Trophoblast cell (in vitro differentiated cells and primary cell): Measurements from ENCODE around the gene TRMO.
A peak's percentile ranks its signal among the peaks of the same experiment; 100 is the strongest.

ENCODE experiments used
- DNase-seq, 2 donors: peaks; one replicate each; pipeline ENCODE4 v3.0.0-alpha.2; 2016
- H2AFZ ChIP-seq: 2 replicates; pipeline ENCODE4 v1.6.1; 2013; ENCODE audit warnings: low read length, moderate library complexity, mild to moderate bottlenecking; ENCODE audit not compliant: insufficient read depth, poor library complexity
- H2AK5ac ChIP-seq: 2 replicates; pipeline ENCODE4 v1.6.1; 2013; ENCODE audit warnings: mild to moderate bottlenecking, low read length
- H2BK120ac ChIP-seq: 2 replicates; pipeline ENCODE4 v1.6.1; 2013; ENCODE audit warnings: low read length, mild to moderate bottlenecking, moderate library complexity; ENCODE audit not compliant: insufficient read depth, poor library complexity
- H2BK12ac ChIP-seq: 2 replicates; pipeline ENCODE4 v1.6.1; 2013; ENCODE audit warnings: mild to moderate bottlenecking, low read length, moderate library complexity
- H2BK5ac ChIP-seq: 2 replicates; pipeline ENCODE4 v1.6.1; 2013; ENCODE audit warnings: low read length, low read depth, moderate library complexity, mild to moderate bottlenecking; ENCODE audit not compliant: poor library complexity
- H3K14ac ChIP-seq: 2 replicates; pipeline ENCODE4 v1.6.1; 2013; ENCODE audit warnings: mild to moderate bottlenecking, low read length
- H3K18ac ChIP-seq: 2 replicates; pipeline ENCODE4 v1.6.1; 2013; ENCODE audit warnings: mild to moderate bottlenecking, low read length
- H3K23ac ChIP-seq: 2 replicates; pipeline ENCODE4 v1.6.1; 2013; ENCODE audit warnings: low read length
- H3K27ac ChIP-seq: 2 replicates; pipeline ENCODE4 v1.5.1; 2013; ENCODE audit warnings: low read depth, mild to moderate bottlenecking, inconsistent platforms, low read length, moderate library complexity
- H3K27me3 ChIP-seq: 2 replicates; pipeline ENCODE4 v1.6.1; 2013; ENCODE audit warnings: inconsistent platforms, mild to moderate bottlenecking, low read length, moderate library complexity; ENCODE audit not compliant: insufficient read depth
- H3K36me3 ChIP-seq, 2 experiments: 1 replicate in 1 of 2; 2 replicates in 1 of 2; pipeline ENCODE4 v1.6.1; 2013; ENCODE audit warnings: low read length in 2 of 2, mild to moderate bottlenecking in 2 of 2, moderate library complexity in 1 of 2; ENCODE audit not compliant: insufficient read depth in 2 of 2, control insufficient read depth in 1 of 2
- H3K4ac ChIP-seq: 2 replicates; pipeline ENCODE4 v1.6.1; 2013; ENCODE audit warnings: low read depth, mild to moderate bottlenecking, low read length, moderate library complexity
- H3K4me1 ChIP-seq, 2 experiments: 1 replicate in 1 of 2; 2 replicates in 1 of 2; pipeline ENCODE4 v1.6.1; 2013; ENCODE audit warnings: low read length in 2 of 2, mild to moderate bottlenecking in 2 of 2, moderate library complexity in 1 of 2; ENCODE audit not compliant: insufficient read depth in 2 of 2, control insufficient read depth in 1 of 2
- H3K4me2 ChIP-seq: 2 replicates; pipeline ENCODE4 v1.6.1; 2013; ENCODE audit warnings: inconsistent platforms, mild to moderate bottlenecking, low read length, moderate library complexity
- H3K4me3 ChIP-seq: 2 replicates; pipeline ENCODE4 v1.5.1; 2013; ENCODE audit warnings: mild to moderate bottlenecking, low read depth, low read length, inconsistent platforms
- H3K79me1 ChIP-seq: one replicate; pipeline ENCODE4 v1.6.1; 2013; ENCODE audit warnings: low read length
- H3K79me2 ChIP-seq: 2 replicates; pipeline ENCODE4 v1.6.1; 2013; ENCODE audit warnings: low read length, mild to moderate bottlenecking; ENCODE audit not compliant: control insufficient read depth, insufficient read depth, poor library complexity
- H3K9ac ChIP-seq: 2 replicates; pipeline ENCODE4 v1.6.1; 2013; ENCODE audit warnings: mild to moderate bottlenecking, low read length
- H3K9me3 ChIP-seq: 2 replicates; pipeline ENCODE4 v1.6.1; 2013; ENCODE audit warnings: low read depth, mild to moderate bottlenecking, control low read depth, inconsistent platforms, low read length; ENCODE audit not compliant: insufficient read depth
- H4K12ac ChIP-seq: 2 replicates; pipeline ENCODE4 v1.6.1; 2013; ENCODE audit warnings: low read depth, mild to moderate bottlenecking, low read length, moderate library complexity
- H4K8ac ChIP-seq: 2 replicates; pipeline ENCODE4 v1.6.1; 2013; ENCODE audit warnings: low read depth, mild to moderate bottlenecking, low read length, moderate library complexity
- H4K91ac ChIP-seq: one replicate; pipeline ENCODE4 v1.6.1; 2013; ENCODE audit warnings: low read depth, mild to moderate bottlenecking, low read length, moderate library complexity
- WGBS: extraction: QIAGEN DNeasy Blood & Tissue Kit; methylation state at CpG from one replicate; pipeline ENCODE4 v1.1.7; 2013; ENCODE audit warnings: missing lambda C conversion rate; ENCODE audit not compliant: insufficient read length, insufficient coverage; ENCODE audit errors: extremely low coverage; 5-methylcytosine and 5-hydroxymethylcytosine counted together

Gene TRMO

DNA sequence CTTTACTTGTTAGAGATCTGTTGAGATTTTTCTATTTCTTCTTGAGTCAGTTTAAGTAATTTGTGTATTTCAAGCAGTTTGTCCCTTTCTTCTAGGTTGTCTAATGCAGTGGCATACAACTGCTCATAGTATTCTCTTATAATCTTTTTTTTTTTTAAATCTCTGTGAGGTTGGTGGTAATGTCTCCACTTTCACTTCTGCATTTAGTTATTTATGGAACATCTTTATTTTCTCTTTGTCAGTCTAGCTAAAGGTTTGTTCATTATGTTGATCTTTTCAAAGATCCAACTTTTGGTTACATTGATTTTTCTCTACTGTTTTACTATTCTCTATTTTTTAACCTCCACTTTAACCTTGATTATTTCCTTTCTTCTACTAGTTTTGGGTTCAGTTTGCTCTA, 55.5 kb downstream of the TRMO start:
- no peaks in the 10 kb centered on the region for H3K79me2 ChIP-seq
- no peak overlapping the region for H3K14ac ChIP-seq

GRCh38 chr9:97866300-97866699, 56.0 kb downstream of the TRMO start:
- no CpG with 5 or more reads among the region's 1 CpG for WGBS
- Histone ChIP-seq H2BK12ac (no peak overlapping the region), H3K4me1 (no peaks in the 10 kb centered on the region), H4K8ac (no peak overlapping the region), H4K91ac (no peak overlapping the region), H2AK5ac (no peak overlapping the region), H3K14ac (no peak overlapping the region), H3K9ac (no peak overlapping the region), H3K23ac (no peak overlapping the region), H3K27ac (no peak overlapping the region), H4K12ac (no peak overlapping the region), H2BK120ac (no peak overlapping the region), H3K18ac (no peak overlapping the region), H3K4me3 (no peak overlapping the region), H3K36me3 (no peaks in the 10 kb centered on the region), H2BK5ac (no peak overlapping the region), H3K79me2 (no peaks in the 10 kb centered on the region), H3K4me2 (no peak overlapping the region), H3K4ac (no peak overlapping the region), H2AFZ (no peak overlapping the region), H3K9me3 (no peaks in the 10 kb centered on the region), H3K79me1 (no peaks in the 10 kb centered on the region), H3K27me3 (peaks cover 2% of the 10 kb centered on the region)
- no peak for DNase-seq

More for the DNA sequence above, 55.5 kb downstream of the TRMO start:
- Histone ChIP-seq H3K4me1 (no peaks in the 10 kb centered on the region), H2AFZ (no peak overlapping the region), H3K27me3 (peaks cover 2% of the 10 kb centered on the region), H3K9ac (no peak overlapping the region), H3K23ac (no peak overlapping the region), H3K4me3 (no peak overlapping the region), H3K79me1 (no peaks in the 10 kb centered on the region), H3K27ac (no peak overlapping the region), H3K36me3 (no peaks in the 10 kb centered on the region), H4K8ac (no peak overlapping the region), H3K9me3 (no peaks in the 10 kb centered on the region), H2AK5ac (no peak overlapping the region), H2BK5ac (no peak overlapping the region), H4K91ac (no peak overlapping the region), H3K4ac (no peak overlapping the region), H3K18ac (no peak overlapping the region), H2BK12ac (no peak overlapping the region), H2BK120ac (no peak overlapping the region), H3K4me2 (no peak overlapping the region), H4K12ac (no peak overlapping the region)
- DNase-seq, result no peak

DNA sequence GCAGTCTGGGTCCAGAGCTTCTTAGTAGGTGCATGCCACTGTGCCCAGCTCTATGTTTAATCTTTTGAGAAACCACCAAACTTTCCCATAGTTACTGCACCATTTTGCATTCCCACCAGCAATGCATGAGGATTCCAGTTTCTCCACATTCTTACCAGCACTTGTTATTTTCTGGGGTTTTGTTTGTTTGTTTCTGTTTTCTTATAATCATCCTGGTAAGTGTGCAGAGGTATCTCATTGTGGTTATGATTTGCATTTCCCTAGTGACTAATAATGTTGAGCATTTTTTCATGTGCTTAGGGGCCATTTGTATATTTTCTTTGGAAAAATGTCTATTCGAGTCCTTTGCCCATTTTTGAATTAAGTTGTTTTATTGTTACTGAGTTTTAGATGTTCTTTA, 57.9 kb downstream of the TRMO start:
- no peaks in the 10 kb centered on the region for H3K4me1 ChIP-seq
- peaks cover 2% of the 10 kb centered on the region for H3K9me3 ChIP-seq
- WGBS, result no CpG with 5 or more reads among the region's 1 CpG
- no peaks in the 10 kb centered on the region for H3K79me2 ChIP-seq
- H2BK120ac ChIP-seq, result no peak overlapping the region
- H4K8ac ChIP-seq, result no peak overlapping the region
- DNase-seq, result peak in 1 of 2 donors; percentile 45
- H3K23ac ChIP-seq, result no peak overlapping the region
- no peak overlapping the region for H2AFZ ChIP-seq
- H3K4me2 ChIP-seq, result no peak overlapping the region
- peak overlapping the region; percentile 48 for H3K9ac ChIP-seq
- no peak overlapping the region for H2BK12ac ChIP-seq
- H3K14ac ChIP-seq, result no peak overlapping the region
- H3K79me1 ChIP-seq, result no peaks in the 10 kb centered on the region
- no peak overlapping the region for H2AK5ac ChIP-seq
- no peak overlapping the region for H2BK5ac ChIP-seq
- no peak overlapping the region for H3K18ac ChIP-seq
- no peak overlapping the region for H3K4me3 ChIP-seq
- no peak overlapping the region for H4K12ac ChIP-seq
- no peak overlapping the region for H3K27ac ChIP-seq
- no peak overlapping the region for H4K91ac ChIP-seq
- H3K4ac ChIP-seq, result no peak overlapping the region
- H3K27me3 ChIP-seq, result peaks cover 7% of the 10 kb centered on the region
- H3K36me3 ChIP-seq, result no peaks in the 10 kb centered on the region

GRCh38 chr9:97863314-97863713, 59.0 kb downstream of the TRMO start:
- Histone ChIP-seq H3K4me1 (no peaks in the 10 kb centered on the region), H3K4ac (no peak overlapping the region), H3K79me1 (no peaks in the 10 kb centered on the region), H2AK5ac (no peak overlapping the region), H3K27ac (no peak overlapping the region), H3K14ac (no peak overlapping the region), H3K36me3 (no peaks in the 10 kb centered on the region), H2BK5ac (no peak overlapping the region), H3K4me3 (no peak overlapping the region), H4K12ac (no peak overlapping the region), H3K23ac (no peak overlapping the region), H3K9ac (no peak overlapping the region), H3K18ac (no peak overlapping the region), H3K9me3 (peaks cover 2% of the 10 kb centered on the region), H4K8ac (no peak overlapping the region), H2BK120ac (no peak overlapping the region), H3K27me3 (peaks cover 11% of the 10 kb centered on the region), H2BK12ac (no peak overlapping the region), H3K79me2 (no peaks in the 10 kb centered on the region), H4K91ac (no peak overlapping the region), H2AFZ (no peak overlapping the region), H3K4me2 (no peak overlapping the region)
- no CpG with 5 or more reads among the region's 7 CpGs for WGBS
- DNase-seq, result no peak

DNA sequence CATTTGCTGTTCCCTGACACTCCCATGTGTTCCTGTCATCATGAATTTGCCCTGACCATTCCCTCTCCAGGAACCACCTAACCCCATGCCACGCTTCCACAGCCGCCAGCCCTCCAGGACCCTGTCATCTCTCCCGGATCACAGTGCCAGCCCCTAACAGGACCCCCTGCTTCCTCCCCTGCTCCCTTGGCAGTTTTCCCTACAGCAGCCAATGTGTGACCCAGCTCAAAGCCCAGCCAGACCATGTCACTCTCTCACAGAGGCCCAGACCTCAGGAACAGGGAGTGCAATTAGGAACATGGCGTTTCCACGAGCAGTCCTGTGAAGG, 61.2 kb downstream of the TRMO start:
- no peak overlapping the region for H3K4me3 ChIP-seq
- H4K12ac ChIP-seq, result no peak overlapping the region

More for the DNA sequence above, 61.2 kb downstream of the TRMO start:
- no peaks in the 10 kb centered on the region for H3K79me2 ChIP-seq
- no peak overlapping the region for H2AK5ac ChIP-seq
- no peak overlapping the region for H3K9ac ChIP-seq
- H2BK12ac ChIP-seq, result no peak overlapping the region
- H3K4ac ChIP-seq, result no peak overlapping the region
- H3K27ac ChIP-seq, result no peak overlapping the region
- H3K4me1 ChIP-seq, result no peaks in the 10 kb centered on the region
- H3K14ac ChIP-seq, result no peak overlapping the region
- peaks cover 27% of the 10 kb centered on the region for H3K27me3 ChIP-seq
- no peak overlapping the region for H2BK120ac ChIP-seq
- H4K8ac ChIP-seq, result no peak overlapping the region
- H2BK5ac ChIP-seq, result no peak overlapping the region
- no peak overlapping the region for H4K91ac ChIP-seq
- H3K36me3 ChIP-seq, result no peaks in the 10 kb centered on the region
- peak overlapping the region; percentile 11 for H3K23ac ChIP-seq
- no peak for DNase-seq
- no peak overlapping the region for H3K18ac ChIP-seq
- H3K4me2 ChIP-seq, result no peak overlapping the region
- H2AFZ ChIP-seq, result no peak overlapping the region
- H3K9me3 ChIP-seq, result peaks cover 8% of the 10 kb centered on the region
- no peaks in the 10 kb centered on the region for H3K79me1 ChIP-seq
- WGBS, result no CpG with 5 or more reads among the region's 5 CpGs
